ENCODE results near the gene NUP98. TPM values are rescaled to one million over a fixed set of nuclear protein-coding genes. Genes with fewer than 3 reads are reported as not detected.

Gene NUP98
- total RNA-seq, 1 experiment from 2014 or later: 128 TPM

GRCh38 chr11:3747704-3748103 is 49.6 kb downstream of the NUP98 start:
- H3K9me3 ChIP-seq (ENCODE audit: low read length): no peaks in the 10 kb centered on the region
- no peak overlapping the region for H3K4me2 ChIP-seq (ENCODE audit: low read length)
- ChIA-PET POLR2A (ENCODE audit: unreplicated experiment) (no interaction called here), CTCF (no interaction called here)
- H3K9me2 ChIP-seq (replicated peaks; ENCODE audit: low read length): no peaks in the 10 kb centered on the region
- DNase-seq (peak; percentile 53), ATAC-seq (peak; percentile 64)
- peaks cover 35% of the 10 kb centered on the region for H3K36me3 ChIP-seq (ENCODE audit: low read depth, low read length)
- no TSS peak for BruUV-seq (replicated peaks)
- H3K9ac ChIP-seq (ENCODE audit: low read length): no peak overlapping the region
- intact Hi-C loops (cut with micrococcal nuclease): no loop called here
- no peaks in the 10 kb centered on the region for H3K79me2 ChIP-seq (ENCODE audit: low read length)
- H3K4me1 ChIP-seq (ENCODE audit: insufficient read depth, low read length): peaks cover 25% of the 10 kb centered on the region
- H3K4me3 ChIP-seq (ENCODE audit: low read length): no peak overlapping the region
- no peaks in the 10 kb centered on the region for H4K20me1 ChIP-seq (ENCODE audit: low read length)
- no peak for TF ChIP-seq EZH2phosphoT487 (IDR thresholded peaks at IDR 0.05; ENCODE audit: borderline replicate concordance, low read length)
- no peak for TF ChIP-seq CTCF (conservative IDR thresholded peaks at IDR 0.05; ENCODE audit: low read depth, low read length)
- no peak for TF ChIP-seq EZH2 (IDR thresholded peaks at IDR 0.05; ENCODE audit: low read length, unreplicated experiment)
- no peak overlapping the region for H2AFZ ChIP-seq (ENCODE audit: low read length)
- no peaks in the 10 kb centered on the region for H3K27me3 ChIP-seq (ENCODE audit: low read length)
- H3K27ac ChIP-seq (ENCODE audit: low read length): no peak overlapping the region
- peaks cover 6% of the 10 kb centered on the region for H3F3A ChIP-seq (ENCODE audit: low read length, unreplicated experiment)

GRCh38 chr11:3745161-3745560 is 52.2 kb downstream of the NUP98 start:
- no TSS peak for BruUV-seq (replicated peaks)
- Histone ChIP-seq H3K9ac (ENCODE audit: low read length) (no peak overlapping the region), H3K4me2 (ENCODE audit: low read length) (peak overlapping the region; percentile 77), H3K4me3 (ENCODE audit: low read length) (peak overlapping the region; percentile 48), H4K20me1 (ENCODE audit: low read length) (no peaks in the 10 kb centered on the region), H3F3A (ENCODE audit: low read length, unreplicated experiment) (peaks cover 6% of the 10 kb centered on the region), H3K27ac (ENCODE audit: low read length) (peak overlapping the region; percentile 73), H3K4me1 (ENCODE audit: insufficient read depth, low read length) (peaks cover 25% of the 10 kb centered on the region), H3K27me3 (ENCODE audit: low read length) (no peaks in the 10 kb centered on the region), H3K9me2 (replicated peaks; ENCODE audit: low read length) (no peaks in the 10 kb centered on the region), H3K9me3 (ENCODE audit: low read length) (no peaks in the 10 kb centered on the region), H3K36me3 (ENCODE audit: low read depth, low read length) (peaks cover 34% of the 10 kb centered on the region), H2AFZ (ENCODE audit: low read length) (no peak overlapping the region), H3K79me2 (ENCODE audit: low read length) (no peaks in the 10 kb centered on the region)
- DNase-seq: peak; percentile 89
- no peak for TF ChIP-seq EZH2phosphoT487 (IDR thresholded peaks at IDR 0.05; ENCODE audit: borderline replicate concordance, low read length)
- TF ChIP-seq EZH2 (IDR thresholded peaks at IDR 0.05; ENCODE audit: low read length, unreplicated experiment): no peak
- TF ChIP-seq CTCF (conservative IDR thresholded peaks at IDR 0.05; ENCODE audit: low read depth, low read length): no peak
- POLR2A ChIA-PET (ENCODE audit: unreplicated experiment): no interaction called here
- intact Hi-C loops (cut with micrococcal nuclease): no loop called here
- CTCF ChIA-PET: no interaction called here
- ATAC-seq: peak; percentile 67

GRCh38 chr11:3738723-3739122 is 58.6 kb downstream of the NUP98 start:
- ChIA-PET POLR2A (ENCODE audit: unreplicated experiment) (no interaction called here), CTCF (no interaction called here)
- no peak overlapping the region for H3K27ac ChIP-seq (ENCODE audit: low read length)
- ATAC-seq: no peak
- no peak for TF ChIP-seq EZH2phosphoT487 (IDR thresholded peaks at IDR 0.05; ENCODE audit: borderline replicate concordance, low read length)
- DNase-seq: no peak
- H3K9me3 ChIP-seq (ENCODE audit: low read length): no peaks in the 10 kb centered on the region
- no peaks in the 10 kb centered on the region for H3K79me2 ChIP-seq (ENCODE audit: low read length)
- no peak overlapping the region for H3K9ac ChIP-seq (ENCODE audit: low read length)
- no peaks in the 10 kb centered on the region for H3F3A ChIP-seq (ENCODE audit: low read length, unreplicated experiment)
- BruUV-seq (replicated peaks): no TSS peak
- no peak overlapping the region for H3K4me3 ChIP-seq (ENCODE audit: low read length)
- H3K27me3 ChIP-seq (ENCODE audit: low read length): no peaks in the 10 kb centered on the region
- H3K9me2 ChIP-seq (replicated peaks; ENCODE audit: low read length): no peaks in the 10 kb centered on the region
- H2AFZ ChIP-seq (ENCODE audit: low read length): no peak overlapping the region
- H3K36me3 ChIP-seq (ENCODE audit: low read depth, low read length): peaks cover 52% of the 10 kb centered on the region
- no peaks in the 10 kb centered on the region for H3K4me1 ChIP-seq (ENCODE audit: insufficient read depth, low read length)
- H4K20me1 ChIP-seq (ENCODE audit: low read length): no peaks in the 10 kb centered on the region
- intact Hi-C loops (cut with micrococcal nuclease): no loop called here
- H3K4me2 ChIP-seq (ENCODE audit: low read length): no peak overlapping the region
